HG03139 (cell line): ENCODE measurements around the gene CUL9.

Experiments used
- ATAC-seq: cut with Tn5 transposase; IDR thresholded peaks from one replicate; pipeline ENCODE4 v1.9.1; 2021; ENCODE audit not compliant: unreplicated experiment

CUL9 gene

DNA sequence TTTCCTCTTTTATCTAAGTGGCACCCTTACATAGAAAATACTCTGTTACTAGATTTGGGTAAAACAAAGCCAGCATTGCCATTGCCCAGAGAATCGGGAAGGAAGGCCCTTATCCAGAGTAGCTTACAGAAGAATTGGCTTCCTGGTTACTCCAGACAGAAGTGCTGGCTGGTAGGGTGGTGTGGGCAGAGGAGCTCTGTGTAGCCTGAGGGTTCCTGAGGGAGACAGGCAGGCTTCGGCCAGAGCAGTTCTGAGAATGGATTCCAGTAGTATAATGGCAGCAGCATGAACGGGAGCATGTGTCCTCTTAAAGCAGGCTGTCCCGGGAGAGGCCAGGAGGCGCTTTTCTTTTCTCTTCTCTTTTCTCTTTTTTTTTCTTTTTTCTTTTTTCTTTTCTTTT, 11.9 kb downstream of the CUL9 start:
- no peak for ATAC-seq

DNA sequence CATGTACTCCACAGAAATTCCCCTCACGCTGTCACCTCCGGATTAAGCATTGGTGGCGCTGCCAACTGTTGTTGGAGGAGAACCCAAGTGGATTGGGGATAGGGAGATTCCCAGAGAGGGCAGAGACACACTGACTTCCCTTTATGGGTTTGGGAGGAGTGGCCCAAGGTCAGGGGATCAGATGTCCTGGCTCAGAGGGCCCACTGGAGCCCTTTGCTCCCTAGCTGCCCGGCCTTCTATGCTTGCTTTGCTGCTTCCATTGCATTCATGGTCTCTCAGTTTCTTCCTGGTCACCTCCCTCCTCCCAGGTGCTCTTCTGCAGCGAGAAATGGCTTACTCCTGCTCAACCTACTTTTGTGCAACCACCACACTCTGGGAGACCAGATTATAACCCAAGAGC, 14.3 kb downstream of the CUL9 start:
- ATAC-seq, result no peak

DNA sequence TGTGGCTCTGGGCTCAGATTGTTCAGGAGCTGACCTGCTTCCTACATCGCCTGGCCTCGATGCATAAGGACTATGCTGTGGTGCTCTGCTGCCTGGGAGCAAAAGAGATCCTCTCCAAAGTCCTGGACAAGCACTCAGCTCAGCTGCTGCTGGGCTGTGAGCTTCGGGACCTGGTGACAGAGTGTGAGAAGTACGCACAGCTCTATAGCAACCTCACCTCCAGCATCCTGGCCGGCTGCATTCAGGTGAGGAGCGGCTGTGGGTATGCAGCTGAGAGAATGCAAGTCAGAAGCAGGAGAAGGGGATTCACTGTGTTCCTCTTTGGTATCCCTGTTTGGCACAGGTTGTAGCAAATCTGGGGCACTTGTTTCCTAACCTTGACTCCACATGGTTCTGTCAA, 17.9 kb downstream of the CUL9 start:
- no peak for ATAC-seq

DNA sequence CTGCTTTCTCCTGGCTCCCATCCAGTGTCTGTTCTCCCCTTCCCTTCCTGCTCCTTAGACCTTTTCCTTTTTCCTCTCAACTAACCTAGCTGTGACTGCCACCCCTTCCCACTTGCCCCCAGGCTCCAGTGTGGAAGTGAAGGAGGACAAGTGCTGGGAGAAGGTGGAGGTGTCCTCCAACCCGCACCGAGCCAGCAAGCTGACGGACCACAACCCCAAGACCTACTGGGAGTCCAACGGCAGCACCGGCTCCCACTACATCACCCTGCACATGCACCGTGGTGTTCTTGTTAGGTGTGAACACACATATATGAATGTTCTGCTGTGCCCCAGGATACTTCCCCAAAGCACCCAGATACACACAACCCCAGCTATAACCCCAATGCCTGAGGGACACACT, 18.5 kb downstream of the CUL9 start:
- ATAC-seq, result no peak

DNA sequence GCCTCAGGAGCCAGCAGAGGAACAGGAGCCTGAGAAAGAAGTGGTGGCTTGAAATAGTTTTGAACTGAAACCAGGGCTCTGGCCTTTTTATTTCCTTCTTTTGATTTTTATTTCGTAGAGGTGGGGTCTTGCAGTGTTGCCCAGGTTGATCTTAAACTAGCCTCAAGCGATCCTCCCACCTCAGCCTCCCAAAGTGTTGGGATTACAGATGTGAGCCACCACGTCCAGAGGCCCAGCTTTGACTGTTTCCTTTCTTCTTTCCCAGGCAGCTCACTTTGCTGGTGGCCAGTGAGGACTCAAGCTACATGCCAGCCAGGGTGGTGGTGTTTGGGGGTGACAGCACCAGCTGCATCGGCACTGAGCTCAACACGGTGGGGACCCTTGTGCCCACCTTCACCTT, 20.5 kb downstream of the CUL9 start:
- no peak for ATAC-seq

DNA sequence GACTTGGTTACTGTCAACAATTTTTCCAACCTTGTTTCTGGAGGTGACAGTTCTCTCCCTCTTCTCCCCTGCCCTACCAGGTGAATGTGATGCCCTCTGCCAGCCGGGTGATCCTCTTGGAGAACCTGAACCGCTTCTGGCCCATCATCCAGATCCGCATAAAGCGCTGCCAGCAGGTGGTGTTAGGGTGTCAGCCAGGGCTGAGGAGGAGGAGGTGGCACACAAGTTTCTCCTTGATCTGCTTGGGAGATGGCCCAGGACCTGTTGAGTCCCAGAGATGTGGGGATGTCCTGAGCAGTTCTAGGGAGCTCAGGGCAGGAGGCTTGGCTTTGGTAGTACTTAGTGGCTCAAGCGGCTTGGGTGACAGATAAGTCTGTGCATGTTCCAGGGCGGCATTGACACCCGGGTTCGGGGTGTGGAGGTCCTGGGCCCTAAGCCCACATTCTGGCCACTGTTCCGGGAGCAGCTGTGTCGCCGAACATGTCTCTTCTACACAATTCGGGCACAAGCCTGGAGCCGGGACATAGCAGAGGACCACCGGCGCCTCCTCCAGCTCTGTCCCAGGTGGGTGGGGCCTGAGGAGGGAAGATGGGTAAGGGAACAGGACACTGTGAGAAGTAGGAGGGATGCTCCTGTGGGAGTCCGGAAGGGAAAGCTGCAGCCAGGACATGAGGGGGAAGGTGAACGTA, 21.2 kb downstream of the CUL9 start:
- no peak for ATAC-seq

DNA sequence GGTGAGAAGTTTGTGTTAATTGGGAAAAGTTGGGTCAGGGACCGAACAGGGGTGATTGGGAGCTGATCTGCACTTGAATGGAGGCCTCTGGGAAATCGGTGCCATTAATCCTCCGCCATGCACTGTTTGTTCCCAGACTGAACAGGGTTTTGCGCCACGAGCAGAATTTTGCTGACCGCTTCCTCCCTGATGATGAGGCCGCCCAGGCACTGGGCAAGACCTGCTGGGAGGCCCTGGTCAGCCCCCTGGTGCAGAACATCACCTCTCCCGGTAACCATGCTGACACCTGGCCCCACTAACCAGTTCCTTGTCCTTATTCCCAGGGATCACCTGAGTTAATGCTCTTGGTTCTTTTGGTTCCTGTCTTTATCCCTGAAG, 21.7 kb downstream of the CUL9 start:
- ATAC-seq, result no peak

DNA sequence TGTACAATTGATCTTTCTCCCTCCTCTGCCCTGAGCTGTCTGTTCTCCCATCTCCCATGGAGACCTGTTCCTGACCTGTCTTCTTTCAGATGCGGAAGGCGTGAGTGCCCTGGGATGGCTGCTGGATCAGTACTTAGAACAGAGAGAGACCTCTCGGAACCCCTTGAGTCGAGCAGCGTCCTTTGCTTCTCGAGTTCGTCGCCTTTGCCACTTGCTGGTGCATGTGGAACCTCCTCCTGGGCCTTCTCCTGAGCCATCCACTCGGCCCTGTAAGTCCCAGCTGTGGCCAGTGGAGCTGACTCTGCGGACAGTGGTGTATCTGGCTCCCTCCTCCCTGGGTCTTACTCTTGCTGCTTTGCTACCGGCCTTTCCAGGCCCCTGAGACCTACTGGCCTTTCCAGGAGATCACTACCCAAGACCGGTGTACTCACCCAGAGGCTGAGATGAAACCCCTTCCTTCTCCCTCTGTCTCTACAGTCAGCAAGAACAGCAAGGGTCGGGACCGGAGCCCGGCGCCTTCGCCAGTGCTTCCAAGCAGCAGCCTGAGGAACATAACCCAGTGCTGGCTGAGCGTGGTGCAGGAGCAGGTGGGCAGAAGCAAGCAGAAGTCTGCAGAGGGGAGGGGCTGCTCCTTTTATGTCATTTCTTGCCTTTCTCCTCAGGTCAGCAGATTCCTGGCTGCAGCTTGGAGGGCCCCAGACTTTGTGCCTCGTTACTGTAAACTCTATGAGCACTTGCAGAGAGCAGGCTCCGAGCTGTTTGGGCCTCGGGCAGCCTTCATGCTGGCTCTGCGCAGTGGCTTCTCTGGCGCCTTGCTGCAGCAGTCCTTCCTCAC, 22.5 kb downstream of the CUL9 start:
- ATAC-seq, result no peak

DNA sequence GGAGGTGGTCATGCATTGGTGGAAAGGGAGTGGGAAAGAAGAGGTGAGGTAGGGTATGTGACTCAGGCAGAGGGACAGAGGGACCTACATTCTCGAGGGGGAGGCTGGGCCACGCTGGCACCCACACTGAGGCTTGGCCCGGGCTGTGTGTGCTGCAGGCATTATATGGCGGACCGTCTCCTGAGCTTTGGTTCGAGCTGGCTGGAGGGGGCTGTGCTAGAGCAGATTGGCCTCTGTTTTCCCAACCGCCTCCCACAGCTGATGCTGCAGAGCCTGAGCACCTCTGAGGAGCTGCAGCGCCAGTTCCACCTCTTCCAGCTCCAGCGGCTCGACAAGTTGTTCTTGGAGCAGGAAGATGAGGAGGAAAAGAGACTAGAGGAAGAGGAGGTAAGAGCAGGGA, 23.9 kb downstream of the CUL9 start:
- no peak for ATAC-seq

DNA sequence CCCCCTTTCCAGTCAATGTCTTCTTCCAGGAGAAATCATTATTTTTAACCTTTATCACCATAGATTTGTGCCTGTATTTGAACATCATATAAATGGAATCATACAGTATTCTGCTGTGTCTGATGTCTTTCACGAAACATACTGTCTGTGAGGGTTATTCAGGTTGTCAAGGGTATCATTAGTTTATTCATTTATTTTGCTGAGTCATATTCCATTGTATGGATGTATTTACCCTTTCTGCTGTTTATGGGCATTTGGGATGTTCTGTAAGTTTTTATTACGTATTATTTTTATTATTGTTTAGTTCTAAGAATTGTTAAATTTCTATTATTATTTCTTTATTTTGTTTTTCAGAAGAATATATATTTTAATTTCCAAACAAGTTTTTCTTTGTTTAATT, 25.3 kb downstream of the CUL9 start:
- ATAC-seq, result no peak

DNA sequence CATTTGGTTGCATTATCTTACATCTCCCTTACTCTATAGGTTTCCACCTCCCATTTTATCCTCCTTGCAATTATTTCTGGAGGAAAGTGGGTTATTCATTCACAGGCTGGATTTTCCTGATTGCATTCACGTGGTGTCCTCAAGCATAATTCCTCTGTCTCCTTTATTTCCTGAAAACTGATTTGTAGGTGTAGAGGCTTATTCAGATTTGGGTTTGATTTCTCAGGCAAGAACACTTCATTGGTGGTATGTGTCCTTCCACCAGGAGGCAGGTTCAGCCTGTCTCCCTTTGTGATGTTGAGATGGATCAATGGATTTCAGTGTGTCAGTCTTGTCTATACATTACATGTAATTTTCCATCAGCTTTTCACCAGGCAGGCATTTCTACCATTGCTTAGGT, 30.0 kb downstream of the CUL9 start:
- ATAC-seq, result no peak

DNA sequence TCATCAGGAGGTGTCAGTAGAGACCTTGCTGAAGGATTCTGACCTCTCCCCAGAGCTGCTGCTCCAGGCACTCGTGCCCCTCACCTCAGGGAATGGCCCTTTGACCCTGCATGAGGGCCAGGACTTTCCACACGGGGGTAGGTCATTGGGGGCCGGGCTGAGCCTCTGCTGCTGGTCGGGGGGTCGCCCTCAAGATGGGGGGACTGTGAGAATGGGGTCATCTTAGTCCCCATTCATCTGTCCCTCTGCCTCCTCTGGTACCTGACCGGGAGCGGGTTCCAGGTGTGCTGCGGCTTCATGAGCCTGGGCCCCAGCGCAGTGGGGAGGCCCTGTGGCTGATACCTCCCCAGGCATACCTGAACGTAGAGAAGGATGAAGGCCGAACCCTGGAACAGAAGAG, 31.4 kb downstream of the CUL9 start:
- ATAC-seq, result no peak

DNA sequence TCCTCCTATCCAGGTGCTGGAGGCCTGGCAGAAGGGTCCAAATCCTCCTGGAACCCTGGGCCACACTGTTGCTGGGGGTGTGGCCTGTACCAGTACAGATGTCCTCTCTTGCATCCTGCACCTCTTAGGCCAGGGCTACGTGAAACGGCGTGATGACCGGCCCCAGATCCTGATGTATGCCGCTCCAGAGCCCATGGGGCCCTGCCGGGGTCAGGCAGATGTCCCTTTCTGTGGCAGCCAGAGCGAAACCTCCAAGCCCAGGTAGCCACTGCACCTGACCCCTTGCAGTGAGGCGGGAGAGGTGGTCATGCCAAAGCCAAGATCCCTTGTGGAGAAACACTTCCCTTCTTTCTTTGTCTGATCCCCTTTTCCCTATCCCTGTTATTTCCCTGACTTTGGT, 33.1 kb downstream of the CUL9 start:
- no peak for ATAC-seq

DNA sequence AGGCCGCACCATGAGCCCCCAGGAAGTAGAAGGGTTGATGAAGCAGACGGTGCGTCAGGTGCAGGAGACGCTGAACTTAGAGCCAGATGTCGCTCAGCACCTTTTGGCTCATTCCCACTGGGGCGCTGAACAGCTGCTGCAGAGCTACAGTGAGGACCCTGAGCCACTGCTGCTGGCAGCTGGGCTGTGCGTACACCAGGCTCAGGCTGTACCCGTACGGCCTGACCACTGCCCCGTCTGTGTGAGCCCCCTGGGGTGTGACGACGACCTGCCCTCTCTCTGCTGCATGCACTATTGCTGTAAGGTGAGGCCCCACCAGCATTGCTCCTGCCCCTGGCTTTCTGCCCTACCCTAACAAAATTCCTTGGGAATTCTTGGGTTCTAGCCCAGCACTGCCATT, 34.2 kb downstream of the CUL9 start:
- ATAC-seq, result no peak

DNA sequence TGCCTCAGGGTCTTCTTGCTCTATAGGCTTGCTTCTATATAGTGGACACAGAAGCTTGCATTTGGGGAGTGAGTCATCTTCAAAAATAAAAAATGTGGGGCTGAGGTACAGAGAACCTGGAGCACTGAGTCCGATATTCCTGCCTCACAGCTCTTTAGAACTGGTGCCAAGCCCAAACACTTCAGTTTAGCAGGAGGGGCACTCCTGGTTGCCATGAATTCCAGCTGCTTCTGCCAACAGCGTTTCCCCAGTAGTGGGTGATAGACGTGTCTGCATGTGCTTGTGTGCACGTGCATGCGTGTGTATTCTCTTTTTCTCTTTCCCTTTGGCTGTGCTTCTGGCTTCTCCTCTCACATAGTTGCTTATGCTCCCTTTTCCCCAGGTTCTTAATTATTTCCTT, 35.4 kb downstream of the CUL9 start:
- ATAC-seq, result no peak

DNA sequence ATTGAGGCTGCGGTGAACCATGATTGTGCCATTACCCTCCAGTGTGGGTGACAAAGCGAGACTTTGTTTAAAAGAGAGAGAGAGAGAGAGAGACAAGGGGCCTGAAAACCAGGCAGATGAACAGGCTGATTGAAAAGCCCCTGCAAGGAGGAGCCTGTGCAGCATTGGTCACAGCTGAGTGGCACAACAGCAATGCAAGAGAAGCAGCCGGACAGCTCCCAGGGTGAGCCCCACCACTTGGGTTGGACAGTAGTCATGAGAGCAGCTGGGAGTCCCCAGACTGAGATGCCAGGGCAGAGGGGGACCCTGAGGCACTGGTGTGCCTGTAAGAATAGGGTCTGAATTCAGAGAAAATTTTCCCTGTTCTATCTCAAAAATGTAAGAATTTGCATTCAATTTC, 37.1 kb downstream of the CUL9 start:
- ATAC-seq, result no peak

DNA sequence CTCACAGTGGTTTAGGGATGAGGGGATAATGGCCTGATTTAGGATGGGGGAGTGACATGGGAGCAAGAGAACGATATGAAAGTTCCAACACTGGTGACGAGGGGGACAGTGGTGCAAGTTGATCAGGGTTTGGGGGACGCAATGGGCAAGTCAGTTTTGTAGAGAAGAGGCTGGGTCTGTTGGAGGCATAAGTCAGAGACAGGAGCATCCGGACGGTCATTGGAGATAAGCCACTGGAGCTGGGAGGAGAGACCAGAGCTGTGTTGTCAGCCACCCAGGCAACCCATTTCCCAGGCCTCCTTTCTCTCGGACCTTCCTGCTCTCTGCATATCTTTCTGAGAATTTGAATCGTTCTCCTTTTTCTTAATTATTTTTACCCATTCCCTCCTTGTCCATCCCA, 37.8 kb downstream of the CUL9 start:
- ATAC-seq, result no peak

DNA sequence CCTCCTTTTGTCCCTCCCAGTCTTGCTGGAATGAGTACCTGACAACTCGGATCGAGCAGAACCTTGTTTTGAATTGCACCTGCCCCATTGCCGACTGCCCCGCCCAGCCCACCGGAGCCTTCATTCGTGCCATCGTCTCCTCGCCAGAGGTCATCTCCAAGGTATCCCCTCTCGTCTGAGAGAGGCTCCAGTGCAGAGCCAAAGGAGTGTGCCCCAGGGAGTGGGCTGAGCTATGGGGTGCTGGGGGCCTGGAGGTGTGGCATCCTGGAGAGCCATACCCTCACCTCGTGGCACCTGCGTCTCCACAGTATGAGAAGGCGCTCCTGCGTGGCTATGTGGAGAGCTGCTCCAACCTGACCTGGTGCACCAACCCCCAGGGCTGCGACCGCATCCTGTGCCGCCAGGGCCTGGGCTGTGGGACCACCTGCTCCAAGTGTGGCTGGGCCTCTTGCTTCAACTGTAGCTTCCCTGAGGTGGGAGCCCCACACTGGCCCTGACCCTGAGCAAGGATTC, 38.5 kb downstream of the CUL9 start:
- ATAC-seq, result no peak

DNA sequence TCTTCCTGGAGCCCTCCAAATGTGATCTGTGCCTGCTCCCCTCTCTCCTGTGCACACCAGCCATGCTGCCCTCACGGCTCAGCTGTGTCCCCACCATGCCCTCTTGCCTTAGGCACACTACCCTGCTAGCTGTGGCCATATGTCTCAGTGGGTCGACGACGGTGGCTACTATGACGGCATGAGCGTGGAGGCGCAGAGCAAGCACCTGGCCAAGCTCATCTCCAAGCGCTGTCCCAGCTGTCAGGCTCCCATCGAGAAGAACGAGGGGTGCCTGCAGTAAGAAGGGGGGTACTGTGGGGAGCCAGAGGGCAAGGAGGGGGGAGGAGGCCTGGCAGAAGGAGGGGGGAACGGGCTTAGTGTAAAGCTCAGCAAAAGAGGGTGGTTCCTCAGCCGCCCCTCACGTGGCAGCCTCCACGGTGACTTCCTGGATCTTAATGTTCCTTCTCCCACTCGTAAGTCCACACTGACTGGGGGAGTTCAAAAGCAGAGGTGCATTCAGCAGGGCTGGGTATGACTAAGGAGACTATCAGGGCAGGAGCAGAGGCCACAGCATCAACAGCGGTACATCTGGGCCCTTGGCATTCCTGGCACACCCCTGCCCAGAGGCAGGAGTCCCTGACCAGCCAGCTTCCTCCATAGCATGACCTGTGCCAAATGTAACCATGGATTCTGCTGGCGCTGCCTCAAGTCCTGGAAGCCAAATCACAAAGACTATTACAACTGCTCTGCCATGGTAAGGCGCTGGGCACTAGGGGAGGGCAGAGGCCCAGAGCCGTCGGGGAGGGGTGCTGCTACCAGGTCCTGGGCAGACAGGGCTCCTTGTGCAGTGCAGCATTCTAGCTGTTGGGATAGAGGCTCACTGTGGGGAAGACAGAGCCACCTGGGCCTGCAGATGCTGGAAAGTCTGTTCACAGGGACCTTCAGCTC, 39.3 kb downstream of the CUL9 start:
- no peak for ATAC-seq

DNA sequence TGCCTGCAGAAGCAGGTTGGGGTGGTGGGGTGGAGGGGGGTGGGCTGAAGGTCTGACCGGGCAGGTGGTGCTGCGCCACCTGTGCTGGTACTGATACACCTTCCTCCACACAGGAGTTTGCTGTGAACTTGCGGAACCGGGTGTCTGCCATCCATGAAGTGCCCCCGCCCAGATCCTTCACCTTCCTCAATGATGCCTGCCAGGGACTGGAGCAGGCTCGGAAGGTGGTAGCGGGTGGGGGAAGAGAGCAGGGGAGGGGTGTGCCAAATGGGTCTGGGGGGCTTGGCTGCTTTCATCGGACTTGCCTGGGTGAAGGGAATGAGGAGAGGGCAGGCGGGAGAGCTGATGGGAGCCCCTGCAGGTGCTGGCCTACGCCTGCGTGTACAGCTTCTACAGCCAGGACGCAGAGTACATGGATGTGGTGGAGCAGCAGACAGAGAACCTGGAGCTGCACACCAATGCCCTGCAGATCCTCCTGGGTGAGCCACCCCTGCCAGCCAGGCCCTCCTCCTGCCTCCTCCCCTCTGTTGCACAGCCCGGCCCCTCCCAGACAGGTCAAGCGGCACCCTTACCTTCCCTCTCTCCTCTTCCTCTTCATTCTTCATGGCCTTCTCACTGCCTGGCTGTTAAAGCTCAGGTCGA, 40.5 kb downstream of the CUL9 start:
- ATAC-seq, result no peak

DNA sequence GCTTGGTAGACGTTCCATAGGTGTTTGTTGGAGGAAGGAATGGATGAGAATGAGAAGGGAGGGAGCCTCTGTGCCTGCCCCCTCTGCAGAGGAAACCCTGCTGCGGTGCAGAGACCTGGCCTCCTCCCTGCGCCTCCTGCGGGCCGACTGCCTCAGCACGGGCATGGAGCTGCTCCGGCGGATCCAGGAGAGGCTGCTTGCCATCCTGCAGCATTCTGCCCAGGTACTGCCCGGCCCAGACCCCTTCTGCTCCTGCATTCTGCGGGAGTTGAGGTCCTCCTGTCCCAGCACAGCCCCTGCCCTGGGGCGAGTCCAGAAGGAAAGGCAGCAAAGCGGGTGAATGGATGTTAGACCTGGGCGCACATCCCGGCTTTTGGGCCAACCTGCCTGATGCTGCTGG, 41.2 kb downstream of the CUL9 start:
- no peak for ATAC-seq
